ENCODE measurements around the gene TSPAN18.

DNA sequence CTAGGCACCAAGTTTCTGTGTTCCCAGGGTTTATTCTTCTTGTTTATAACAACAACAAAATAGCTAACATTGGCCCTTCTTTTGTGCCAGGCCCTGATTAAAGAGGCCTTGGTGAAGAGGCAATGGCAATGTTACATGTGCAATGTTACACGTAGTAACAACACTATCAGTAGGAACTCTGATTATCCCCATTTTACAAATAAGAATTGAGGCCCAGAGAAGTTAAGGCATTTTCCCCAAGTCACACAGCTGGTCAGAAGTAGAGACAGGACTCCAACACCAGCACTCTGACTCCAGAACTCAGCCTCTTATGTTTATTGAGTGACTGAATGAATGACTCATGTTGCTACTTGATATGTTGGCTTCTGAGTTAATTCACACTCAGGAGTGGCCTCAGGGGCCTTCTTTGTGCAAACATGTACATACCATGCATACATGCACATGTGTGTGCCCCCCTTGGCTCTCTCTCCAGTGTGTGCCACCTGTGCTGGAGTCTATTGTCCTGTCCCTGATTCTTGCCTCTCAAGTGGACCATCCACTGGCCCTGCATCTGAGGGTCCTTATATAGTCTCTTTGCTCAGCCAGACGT lies 125.5 kb downstream of the TSPAN18 start:
- no peak for TF ChIP-seq EZH2phosphoT487 (IDR thresholded peaks at IDR 0.05; ENCODE audit: low read depth)
- TF ChIP-seq, protein P1, sequence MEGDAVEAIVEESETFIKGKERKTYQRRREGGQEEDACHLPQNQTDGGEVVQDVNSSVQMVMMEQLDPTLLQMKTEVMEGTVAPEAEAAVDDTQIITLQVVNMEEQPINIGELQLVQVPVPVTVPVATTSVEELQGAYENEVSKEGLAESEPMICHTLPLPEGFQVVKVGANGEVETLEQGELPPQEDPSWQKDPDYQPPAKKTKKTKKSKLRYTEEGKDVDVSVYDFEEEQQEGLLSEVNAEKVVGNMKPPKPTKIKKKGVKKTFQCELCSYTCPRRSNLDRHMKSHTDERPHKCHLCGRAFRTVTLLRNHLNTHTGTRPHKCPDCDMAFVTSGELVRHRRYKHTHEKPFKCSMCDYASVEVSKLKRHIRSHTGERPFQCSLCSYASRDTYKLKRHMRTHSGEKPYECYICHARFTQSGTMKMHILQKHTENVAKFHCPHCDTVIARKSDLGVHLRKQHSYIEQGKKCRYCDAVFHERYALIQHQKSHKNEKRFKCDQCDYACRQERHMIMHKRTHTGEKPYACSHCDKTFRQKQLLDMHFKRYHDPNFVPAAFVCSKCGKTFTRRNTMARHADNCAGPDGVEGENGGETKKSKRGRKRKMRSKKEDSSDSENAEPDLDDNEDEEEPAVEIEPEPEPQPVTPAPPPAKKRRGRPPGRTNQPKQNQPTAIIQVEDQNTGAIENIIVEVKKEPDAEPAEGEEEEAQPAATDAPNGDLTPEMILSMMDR (IDR thresholded peaks at IDR 0.05; ENCODE audit: low read depth, low read length), result no peak

Data from OCI-LY3 (cell line).